HG03565 (cell line): ENCODE data around the gene RBM44.
"Not testable (repeated sequence)": the region's sequence is repeated elsewhere in the genome, so short reads cannot be mapped to it uniquely, and the experiment has no call there.

ENCODE experiments used
- ATAC-seq: cut with Tn5 transposase; IDR thresholded peaks from one replicate; pipeline ENCODE4 v1.9.1; 2021; ENCODE audit warnings: mild to moderate bottlenecking, moderate library complexity; ENCODE audit not compliant: unreplicated experiment

Gene RBM44

GRCh38 chr2:237798236-237799059 lies at the start of gene RBM44:
TSS of gene RBM44 (plus strand) at chr2:237798779. CDS start at chr2:237813610, 14,831 bp downstream.
- no peak for ATAC-seq

GRCh38 chr2:237749002-237749401 lies 49.6 kb upstream of the RBM44 start:
- no peak for ATAC-seq

GRCh38 chr2:237749961-237750360 lies 48.6 kb upstream of the RBM44 start:
- ATAC-seq = no peak

GRCh38 chr2:237750441-237750840 lies 48.1 kb upstream of the RBM44 start:
- not testable (repeated sequence) for ATAC-seq

- peak; percentile 96 for ATAC-seq
Observed at GRCh38 chr2:237752761-237753165, 45.8 kb upstream of the RBM44 start.

- no peak for ATAC-seq
Observed at GRCh38 chr2:237754182-237754581, 44.4 kb upstream of the RBM44 start.

- ATAC-seq = no peak
Observed at GRCh38 chr2:237754626-237755248, 43.8 kb upstream of the RBM44 start.

GRCh38 chr2:237757616-237758015 lies 41.0 kb upstream of the RBM44 start:
- no peak for ATAC-seq

- ATAC-seq = no peak
Observed at GRCh38 chr2:237758185-237758584, 40.4 kb upstream of the RBM44 start.

GRCh38 chr2:237759176-237759575 lies 39.4 kb upstream of the RBM44 start:
- ATAC-seq = no peak

- ATAC-seq = no peak
Observed at GRCh38 chr2:237760506-237761502, 37.8 kb upstream of the RBM44 start.

- ATAC-seq = not testable (repeated sequence)
Observed at GRCh38 chr2:237762291-237763182, 36.0 kb upstream of the RBM44 start.

GRCh38 chr2:237763812-237764211 lies 34.8 kb upstream of the RBM44 start:
- ATAC-seq = no peak

- ATAC-seq = not testable (repeated sequence)
Observed at GRCh38 chr2:237765122-237765521, 33.5 kb upstream of the RBM44 start.

- ATAC-seq = no peak
Observed at GRCh38 chr2:237765875-237766274, 32.7 kb upstream of the RBM44 start.

GRCh38 chr2:237766340-237766739 lies 32.2 kb upstream of the RBM44 start:
- no peak for ATAC-seq

GRCh38 chr2:237772513-237772912 lies 26.1 kb upstream of the RBM44 start:
- no peak for ATAC-seq

GRCh38 chr2:237773826-237774225 lies 24.8 kb upstream of the RBM44 start:
- ATAC-seq = no peak

GRCh38 chr2:237774811-237775553 lies 23.6 kb upstream of the RBM44 start:
- peak; percentile 56 for ATAC-seq
